Measurements from ENCODE around the gene CCDC88C. TPM values are rescaled to one million over a fixed set of nuclear protein-coding genes. Genes with fewer than 3 reads are reported as not detected.

CCDC88C gene
- total RNA-seq, 6 donors from 2014 or later = 33.1 to 119 (median 54.5) TPM

DNA sequence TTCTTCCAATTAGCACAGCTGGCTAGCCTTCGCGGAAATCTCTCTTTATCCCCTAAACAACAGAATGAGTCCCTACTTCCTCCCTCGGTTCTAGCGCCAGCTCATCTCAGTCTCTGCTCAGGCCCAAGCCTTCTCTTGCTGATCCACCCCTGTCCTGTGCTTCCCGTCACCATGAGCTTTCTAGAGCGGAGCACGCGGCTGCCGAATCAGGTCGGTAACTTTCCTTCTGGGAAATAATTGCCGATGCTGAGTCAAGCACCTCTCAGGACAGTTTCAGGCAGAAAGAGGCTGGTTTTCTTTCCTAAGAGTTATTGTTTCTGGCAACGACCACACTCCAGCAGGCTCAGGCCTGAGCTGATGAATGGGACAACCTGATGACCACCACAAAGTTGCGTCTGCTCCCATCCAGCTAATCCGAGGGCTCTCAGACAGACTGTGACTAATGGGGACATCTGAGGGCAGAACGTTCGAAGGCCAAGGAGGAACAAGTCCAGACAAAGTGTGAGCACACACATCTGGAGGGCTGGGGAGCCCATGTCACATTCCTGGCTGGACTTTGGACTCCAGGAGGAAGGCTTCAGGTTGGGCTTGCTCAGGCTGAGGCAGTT lies 159.5 kb downstream of the CCDC88C start:
- Histone ChIP-seq H3K27me3 (no peaks in the 10 kb centered on the region), H3K4me3 (no peak overlapping the region), H3K27ac (peak overlapping the region in 3 of 4 donors; percentile 19 to 63 (median 53)), H3K36me3 (no peaks in the 10 kb centered on the region), H3K4me1 (peaks cover 18 to 24% (median 22%) of the 10 kb centered on the region in 4 donors), H3K9me3 (no peaks in the 10 kb centered on the region)
- DNase-seq = peak in 1 of 2 donors; percentile 45
- TF ChIP-seq POLR2AphosphoS5 (IDR thresholded peaks at IDR 0.05) = peak; percentile 6 to 44
- TF ChIP-seq POLR2A (IDR thresholded peaks at IDR 0.05) = no peak
- no peak for TF ChIP-seq CTCF (IDR thresholded peaks at IDR 0.05)
- TF ChIP-seq EP300 (IDR thresholded peaks at IDR 0.05) = peak in 1 of 4 donors; percentile 13
- ATAC-seq (ENCODE audit: low FRiP score in 2 of 2) = peak; percentile 24 to 25
- 33 to 49% methylated on average over 15 to 16 of the region's 16 CpGs for WGBS, 2 donors

- Histone ChIP-seq H3K9me3 (no peaks in the 10 kb centered on the region), H3K27ac (peak overlapping the region in 3 of 4 donors; percentile 19 to 63 (median 53)), H3K4me1 (peaks cover 23 to 30% (median 28%) of the 10 kb centered on the region in 4 donors), H3K36me3 (no peaks in the 10 kb centered on the region), H3K4me3 (no peak overlapping the region), H3K27me3 (no peaks in the 10 kb centered on the region)
- DNase-seq = no peak
- TF ChIP-seq CTCF (IDR thresholded peaks at IDR 0.05) = no peak
- no peak for TF ChIP-seq POLR2AphosphoS5 (IDR thresholded peaks at IDR 0.05)
- no peak for TF ChIP-seq EP300 (IDR thresholded peaks at IDR 0.05)
- TF ChIP-seq POLR2A (IDR thresholded peaks at IDR 0.05) = no peak
- ATAC-seq (ENCODE audit: low FRiP score in 2 of 2) = no peak
- WGBS, 2 donors = 40 to 49% methylated on average over 8 of the region's 8 CpGs
Measured at GRCh38 chr14:91257328-91258010, 160.2 kb downstream of the CCDC88C start.

DNA sequence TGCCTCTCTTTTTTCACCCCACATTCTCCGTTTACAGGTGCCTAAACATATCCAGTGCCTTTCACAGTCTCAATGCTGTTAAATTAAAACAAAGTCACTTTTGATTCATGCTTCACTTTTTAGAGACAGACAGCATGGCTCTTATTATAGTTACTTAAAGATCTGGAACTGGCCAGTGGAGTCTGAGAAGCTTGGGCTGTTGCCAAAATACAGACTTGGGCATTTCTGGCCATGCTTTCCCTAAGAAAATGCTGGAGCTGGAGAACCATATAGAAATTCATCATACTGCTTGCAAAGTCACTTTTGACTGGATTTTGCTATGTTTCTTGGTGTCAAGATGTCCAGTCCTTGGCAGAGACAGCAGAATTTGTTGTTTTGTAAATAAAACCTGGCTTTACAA lies 161.0 kb downstream of the CCDC88C start:
- Histone ChIP-seq H3K4me1 (peaks cover 29 to 38% (median 31%) of the 10 kb centered on the region in 4 donors), H3K4me3 (no peak overlapping the region), H3K27me3 (no peaks in the 10 kb centered on the region), H3K9me3 (no peaks in the 10 kb centered on the region), H3K27ac (no peak overlapping the region), H3K36me3 (no peaks in the 10 kb centered on the region)
- DNase-seq (no peak), ATAC-seq (ENCODE audit: low FRiP score in 2 of 2) (no peak)
- TF ChIP-seq EP300 (IDR thresholded peaks at IDR 0.05) = no peak
- no peak for TF ChIP-seq CTCF (IDR thresholded peaks at IDR 0.05)
- no peak for TF ChIP-seq POLR2AphosphoS5 (IDR thresholded peaks at IDR 0.05)
- TF ChIP-seq POLR2A (IDR thresholded peaks at IDR 0.05) = no peak
- 69 to 74% methylated on average over 1 of the region's 1 CpG for WGBS, 2 donors

- Histone ChIP-seq H3K4me3 (no peak overlapping the region), H3K9me3 (no peaks in the 10 kb centered on the region), H3K27me3 (no peaks in the 10 kb centered on the region), H3K36me3 (no peaks in the 10 kb centered on the region), H3K27ac (peak overlapping the region in 1 of 4 donors; percentile 24), H3K4me1 (peaks cover 39 to 53% (median 46%) of the 10 kb centered on the region in 4 donors)
- DNase-seq (no peak), ATAC-seq (ENCODE audit: low FRiP score in 2 of 2) (no peak)
- TF ChIP-seq POLR2AphosphoS5 (IDR thresholded peaks at IDR 0.05) (no peak), EP300 (IDR thresholded peaks at IDR 0.05) (no peak), CTCF (IDR thresholded peaks at IDR 0.05) (no peak), POLR2A (IDR thresholded peaks at IDR 0.05) (no peak)
- WGBS, 2 donors = 87% methylated on average over 9 of the region's 9 CpGs
Measured at GRCh38 chr14:91255026-91255695, 162.5 kb downstream of the CCDC88C start.

Data from upper lobe of left lung (tissue), 6 donors.